DOHH2 (cell line): Measurements from ENCODE around the gene PKD1L1.

Experiments used
- CTCF ChIP-seq: fragments of 200-600 bp; sonication (generic); IDR thresholded peaks from one replicate; pipeline ENCODE4 v1.5.1; 2014; ENCODE audit warnings: antibody characterized with exemption, mild to moderate bottlenecking, low read depth, low read length; ENCODE audit not compliant: poor library complexity, severe bottlenecking
- EZH2phosphoT487 ChIP-seq: fragments of 200-600 bp; sonication (generic); IDR thresholded peaks from 2 replicates; pipeline ENCODE4 v1.6.1; 2017; ENCODE audit warnings: borderline replicate concordance, mild to moderate bottlenecking, antibody characterized with exemption, low read length, moderate library complexity, mixed read lengths

- TF ChIP-seq EZH2phosphoT487: no peak
- TF ChIP-seq CTCF: no peak
Measured at GRCh38 chr7:47967123-47967522, 18.9 kb upstream of the PKD1L1 start.
